Skin epidermis (tissue), 12 donors: ENCODE data around the gene PSTK.

Experiments used
- H3K27ac ChIP-seq, 21 experiments: fragments of 200-600 bp; sonication (generic) in 11 of 21; one replicate each; pipeline ENCODE4 v1.5.0; 2020; ENCODE audit warnings: mild to moderate bottlenecking in 3 of 21, inconsistent platforms in 2 of 21, moderate library complexity in 2 of 21
- H3K4me3 ChIP-seq, 7 experiments: fragments of 200-600 bp; sonication (generic) in 2 of 7; one replicate each; pipeline ENCODE4 v1.5.0; 2020; ENCODE audit warnings: inconsistent platforms in 2 of 7, mild to moderate bottlenecking in 2 of 7, moderate library complexity in 1 of 7

The PSTK gene

GRCh38 chr10:122980209-122981065 lies at the start of gene PSTK:
PSTK (plus strand) TSS chr10:122980401; CDS start chr10:122980480, 79 bp downstream.
- Histone ChIP-seq H3K4me3 (peak within 1 kb of the TSS; percentile 44 to 74 (median 56)), H3K27ac (peak within 1 kb of the TSS in 20 of 21 experiments; percentile 80 to 96 (median 90))

GRCh38 chr10:122931088-122931906 lies 48.9 kb upstream of the PSTK start:
- Histone ChIP-seq H3K27ac (no peak overlapping the region), H3K4me3 (no peak overlapping the region)

- Histone ChIP-seq H3K27ac (no peak overlapping the region), H3K4me3 (no peak overlapping the region)
Observed at GRCh38 chr10:122939133-122939855, 40.9 kb upstream of the PSTK start.

- Histone ChIP-seq H3K27ac (no peak overlapping the region), H3K4me3 (no peak overlapping the region)
Observed at GRCh38 chr10:122939856-122940543, 40.2 kb upstream of the PSTK start.

- H3K4me3 ChIP-seq = no peak overlapping the region
- no peak overlapping the region for H3K27ac ChIP-seq
Observed at GRCh38 chr10:122949296-122949695, 30.9 kb upstream of the PSTK start.

GRCh38 chr10:122953902-122954730 lies 26.1 kb upstream of the PSTK start, which contains the start of gene C10orf88:
C10orf88 (minus strand) TSS chr10:122954227; CDS start chr10:122954178, 49 bp downstream.
- peak within 1 kb of the TSS; percentile 77 to 95 (median 87) for H3K4me3 ChIP-seq

GRCh38 chr10:122954731-122955050 lies 25.5 kb upstream of the PSTK start:
- Histone ChIP-seq H3K27ac (no peak overlapping the region), H3K4me3 (peak overlapping the region; percentile 77 to 95 (median 87))

More at GRCh38 chr10:122953902-122954730, 26.1 kb upstream of the PSTK start, which contains the start of gene C10orf88:
- peak within 1 kb of the TSS; percentile 54 to 91 (median 84) for H3K27ac ChIP-seq

- H3K4me3 ChIP-seq = no peak overlapping the region
- H3K27ac ChIP-seq = no peak overlapping the region
Observed at GRCh38 chr10:122955892-122956291, 24.3 kb upstream of the PSTK start.

- H3K27ac ChIP-seq = no peak overlapping the region
- no peak overlapping the region for H3K4me3 ChIP-seq
Observed at GRCh38 chr10:122957474-122957873, 22.7 kb upstream of the PSTK start.

GRCh38 chr10:122962405-122962804 lies 17.8 kb upstream of the PSTK start:
- no peak overlapping the region for H3K27ac ChIP-seq
- no peak overlapping the region for H3K4me3 ChIP-seq

GRCh38 chr10:122966879-122967278 lies 13.3 kb upstream of the PSTK start:
- Histone ChIP-seq H3K4me3 (no peak overlapping the region), H3K27ac (no peak overlapping the region)

GRCh38 chr10:122968698-122969097 lies 11.5 kb upstream of the PSTK start:
- no peak overlapping the region for H3K4me3 ChIP-seq

GRCh38 chr10:122974023-122974422 lies 6.2 kb upstream of the PSTK start:
- no peak overlapping the region for H3K27ac ChIP-seq
- no peak overlapping the region for H3K4me3 ChIP-seq

More at GRCh38 chr10:122968698-122969097, 11.5 kb upstream of the PSTK start:
- H3K27ac ChIP-seq = no peak overlapping the region

- Histone ChIP-seq H3K27ac (no peak overlapping the region), H3K4me3 (no peak overlapping the region)
Observed at GRCh38 chr10:122974543-122975064, 5.6 kb upstream of the PSTK start.

GRCh38 chr10:122981066-122981464 lies 864 bp downstream of the PSTK start:
- peak overlapping the region in 3 of 21 experiments; percentile 89 to 96 (median 89) for H3K27ac ChIP-seq
- peak overlapping the region; percentile 44 to 74 (median 56) for H3K4me3 ChIP-seq

- Histone ChIP-seq H3K27ac (no peak overlapping the region), H3K4me3 (no peak overlapping the region)
Observed at GRCh38 chr10:122983898-122984297, 3.7 kb downstream of the PSTK start.

GRCh38 chr10:122984708-122985107 lies 4.5 kb downstream of the PSTK start:
- no peak overlapping the region for H3K4me3 ChIP-seq
- no peak overlapping the region for H3K27ac ChIP-seq

GRCh38 chr10:122986335-122986734 lies 6.1 kb downstream of the PSTK start:
- Histone ChIP-seq H3K27ac (no peak overlapping the region), H3K4me3 (no peak overlapping the region)
